GM18520 (cell line): ENCODE results near the gene KIF26B.

Experiments
- ATAC-seq: cut with Tn5 transposase; IDR thresholded peaks from one replicate; pipeline ENCODE4 v1.9.1; 2021; ENCODE audit not compliant: unreplicated experiment

The KIF26B gene

DNA sequence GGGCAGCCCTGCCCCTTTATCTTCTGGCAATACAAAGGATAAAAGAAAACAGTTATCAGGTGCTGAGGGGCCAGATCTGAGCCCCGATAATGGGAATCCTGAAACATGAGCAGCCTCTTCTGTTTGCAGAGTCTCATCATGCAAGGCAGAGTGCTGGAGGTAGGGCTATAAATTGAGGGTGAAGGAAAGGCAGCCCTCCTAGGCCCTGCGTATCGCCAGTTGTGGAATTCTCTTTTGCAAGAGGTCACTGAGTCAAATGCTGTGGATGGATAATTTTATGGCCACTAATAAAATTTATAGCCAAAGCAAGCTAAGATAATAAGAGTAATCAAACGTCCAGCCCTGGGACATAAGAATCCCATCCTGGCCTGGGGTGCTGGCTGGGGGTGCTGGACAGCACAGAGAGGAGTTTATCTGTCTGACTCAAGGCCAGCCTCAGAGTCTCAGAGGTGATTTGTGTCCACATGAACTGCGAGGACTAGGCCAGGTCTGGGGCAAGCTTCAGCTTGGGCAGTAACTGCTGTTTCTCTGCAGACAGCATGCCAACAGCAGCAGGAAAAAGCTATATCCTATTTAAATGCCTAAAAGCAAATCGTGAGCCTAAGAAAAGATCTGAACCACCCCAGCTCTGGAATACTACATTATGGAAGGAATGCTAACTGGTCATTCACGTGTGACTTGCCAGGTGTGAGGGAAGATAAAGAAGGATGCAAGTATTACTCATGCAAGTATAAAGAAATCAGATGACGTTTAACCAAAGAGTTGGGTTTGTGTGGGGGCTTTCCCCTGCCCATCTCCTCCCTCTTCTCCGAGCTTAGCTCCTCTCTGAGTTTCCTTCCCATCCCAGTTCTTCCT lies 254.8 kb downstream of the KIF26B start:
- ATAC-seq: no peak

DNA sequence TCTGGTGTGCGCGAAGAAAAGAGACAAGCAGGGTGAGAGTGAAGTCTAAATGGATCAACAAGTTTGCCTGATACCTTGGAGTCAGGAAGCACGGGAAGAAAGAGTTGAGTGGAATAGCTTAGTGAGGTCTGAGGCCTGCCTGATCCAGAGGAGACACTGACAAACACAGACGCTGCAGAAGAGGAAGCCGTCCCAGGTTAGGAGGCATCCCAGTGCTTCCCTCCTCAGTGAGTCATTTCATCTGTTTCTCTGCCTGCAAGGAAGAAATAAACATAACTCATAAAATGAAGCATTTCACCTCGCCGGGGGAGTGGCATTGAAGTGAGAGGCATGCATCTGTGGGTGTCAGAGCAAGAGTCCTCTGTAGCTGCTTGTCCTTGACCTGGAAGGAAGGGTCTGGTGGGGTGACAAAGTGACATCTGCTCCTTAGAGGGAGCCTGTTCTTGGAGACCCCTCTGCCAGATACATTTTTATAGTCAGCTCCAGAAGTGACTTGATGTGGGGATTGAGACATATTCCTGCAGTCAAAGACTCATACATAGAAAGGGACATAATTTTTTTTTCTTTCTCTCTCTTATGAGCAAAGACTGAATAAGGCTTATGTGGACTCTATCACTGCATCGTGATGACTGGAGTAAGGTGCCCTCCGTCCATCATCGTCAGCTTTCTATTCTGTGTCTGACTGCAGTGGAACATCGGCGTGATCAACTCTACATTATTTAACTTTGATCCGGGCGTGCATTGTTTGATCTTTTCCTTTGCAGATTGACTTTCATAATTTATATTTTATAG lies 256.7 kb downstream of the KIF26B start:
- no peak for ATAC-seq

DNA sequence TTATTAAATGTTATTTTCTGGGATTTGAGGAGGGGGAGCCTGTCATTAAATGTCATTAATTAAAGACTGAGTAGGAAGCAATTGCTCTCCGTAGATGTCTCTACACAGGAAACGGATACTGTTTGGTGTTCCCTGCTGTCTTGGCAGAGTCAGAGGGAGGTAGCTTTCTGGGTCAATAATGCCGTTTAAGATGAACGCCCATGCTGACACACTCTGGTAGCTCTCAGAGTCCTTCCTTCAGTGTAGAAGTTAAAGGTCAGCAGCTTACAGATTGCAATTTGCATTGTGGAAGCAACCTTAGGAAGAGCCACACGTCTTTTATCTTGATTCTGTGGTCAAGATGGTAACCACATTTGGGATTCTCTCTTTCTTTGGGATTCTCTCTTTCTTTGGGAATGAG lies 257.5 kb downstream of the KIF26B start:
- ATAC-seq: no peak

DNA sequence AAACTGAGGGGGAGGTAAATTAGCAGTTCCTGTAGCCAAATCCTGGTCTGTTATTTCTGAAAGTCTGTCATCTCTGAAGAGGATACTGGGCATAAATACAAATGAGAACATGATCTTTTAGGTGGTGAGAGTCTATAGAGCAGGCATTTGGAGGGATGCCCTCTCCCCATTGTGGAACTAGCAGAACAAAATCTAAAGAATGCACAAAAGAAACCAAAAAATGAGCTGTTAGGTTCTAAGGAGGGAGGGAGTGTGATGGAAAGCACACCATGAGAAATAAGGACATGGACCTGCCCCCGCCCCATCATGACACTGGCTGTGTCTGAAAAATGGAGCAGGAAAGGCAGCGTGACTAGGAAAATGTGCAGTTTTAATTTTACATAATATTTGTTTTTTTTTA lies 262.0 kb downstream of the KIF26B start:
- ATAC-seq: no peak

DNA sequence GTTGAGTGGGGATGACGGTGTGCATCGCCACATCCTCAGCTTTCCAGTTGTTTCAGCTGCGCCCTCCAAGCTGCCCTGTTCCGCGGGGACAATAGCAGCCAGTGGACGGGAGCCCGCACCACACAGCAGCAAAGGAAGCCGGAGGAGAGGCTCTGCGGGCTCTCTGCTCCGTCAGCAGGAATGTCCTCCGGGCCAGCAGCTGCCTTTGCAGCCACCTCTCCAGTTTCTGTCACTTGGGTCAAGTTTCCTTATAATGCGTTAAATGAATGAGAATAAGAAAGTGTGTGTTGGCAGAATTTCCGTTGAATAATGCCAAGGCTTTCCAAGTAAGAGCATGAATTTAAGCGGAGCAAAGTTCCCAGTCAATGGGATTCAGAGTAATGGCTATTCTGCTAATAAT lies 263.3 kb downstream of the KIF26B start:
- ATAC-seq: no peak

DNA sequence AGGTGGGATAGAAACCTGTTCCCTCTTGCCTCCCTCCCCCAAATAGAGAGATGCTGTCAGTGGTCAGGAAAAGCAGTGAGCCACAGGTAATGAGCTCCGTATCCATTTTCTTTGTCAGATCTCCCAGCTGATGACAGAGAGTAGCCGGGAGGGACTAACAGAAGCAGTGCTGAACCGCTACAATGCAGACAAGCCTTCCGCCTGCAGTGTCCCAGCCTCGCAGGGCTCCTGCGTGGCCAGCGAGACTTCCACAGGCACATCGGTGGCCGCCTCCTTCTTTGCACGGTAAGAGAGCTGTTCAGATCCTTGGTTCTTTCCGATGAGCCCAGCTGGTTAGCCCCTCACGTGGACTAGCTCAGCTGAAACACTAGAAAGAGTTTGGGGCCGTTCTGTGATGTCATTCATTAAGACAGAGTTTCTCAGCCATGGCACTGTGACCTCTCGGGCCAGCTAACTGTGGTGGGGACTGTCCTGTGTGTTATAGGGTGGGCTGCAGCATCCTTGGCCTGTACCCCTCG lies 264.7 kb downstream of the KIF26B start:
- ATAC-seq: no peak

DNA sequence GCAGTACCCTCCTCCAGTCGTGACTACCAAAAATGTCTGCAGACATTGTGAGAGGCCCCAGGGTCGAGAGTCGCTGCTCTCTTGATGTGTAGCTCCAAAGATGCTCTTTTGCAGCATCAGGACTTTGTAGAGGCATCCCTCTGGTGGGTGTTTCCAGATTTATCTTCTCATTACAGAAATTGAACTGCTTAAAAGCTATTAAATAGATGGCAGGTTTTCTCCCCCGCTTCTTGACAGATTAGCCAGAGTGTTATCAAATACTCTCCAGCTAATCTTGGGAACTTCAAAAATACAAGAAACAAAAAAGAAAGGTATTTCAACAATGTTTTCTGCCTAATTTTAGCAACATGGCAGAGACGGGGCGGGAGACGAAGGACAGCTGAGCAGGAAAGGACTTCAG lies 265.2 kb downstream of the KIF26B start:
- no peak for ATAC-seq

DNA sequence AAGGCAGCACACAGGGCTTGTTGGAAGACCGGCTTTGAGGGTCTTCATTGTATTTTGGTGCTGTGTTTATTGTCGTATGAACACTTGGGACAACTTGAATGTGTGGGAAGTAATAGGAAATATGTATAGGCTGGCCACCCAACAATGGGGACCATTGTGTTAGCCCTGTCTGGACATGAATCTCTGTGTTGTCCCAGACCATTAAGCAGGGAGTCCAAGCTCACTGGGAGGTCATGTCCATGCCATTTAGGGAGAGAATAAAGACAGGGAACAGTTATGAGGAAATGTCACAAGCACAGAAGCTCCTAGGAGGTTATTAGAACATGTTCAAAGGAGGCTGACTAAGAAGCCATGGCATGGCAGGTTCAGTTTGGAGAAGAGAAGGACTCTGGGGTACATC lies 266.1 kb downstream of the KIF26B start:
- no peak for ATAC-seq

DNA sequence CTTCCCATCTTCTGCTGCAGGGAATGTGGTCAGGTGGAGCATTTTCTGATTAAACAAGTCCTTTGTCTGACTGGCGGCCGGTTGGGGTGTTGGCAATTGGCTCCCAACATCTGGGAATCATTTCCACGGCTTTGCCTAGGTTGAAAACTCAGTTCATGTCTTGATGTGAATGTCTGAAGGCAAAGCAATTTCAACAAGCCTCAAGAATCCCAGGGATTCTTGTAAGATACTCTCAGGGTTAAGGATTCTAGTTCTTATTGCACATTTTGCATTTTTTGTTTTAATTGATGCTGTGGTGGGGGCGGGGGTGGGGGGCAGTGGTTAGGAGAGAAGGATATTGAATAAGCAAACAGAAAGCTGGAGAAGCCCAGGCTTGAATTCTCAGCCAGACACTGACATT lies 273.9 kb downstream of the KIF26B start:
- ATAC-seq: no peak

DNA sequence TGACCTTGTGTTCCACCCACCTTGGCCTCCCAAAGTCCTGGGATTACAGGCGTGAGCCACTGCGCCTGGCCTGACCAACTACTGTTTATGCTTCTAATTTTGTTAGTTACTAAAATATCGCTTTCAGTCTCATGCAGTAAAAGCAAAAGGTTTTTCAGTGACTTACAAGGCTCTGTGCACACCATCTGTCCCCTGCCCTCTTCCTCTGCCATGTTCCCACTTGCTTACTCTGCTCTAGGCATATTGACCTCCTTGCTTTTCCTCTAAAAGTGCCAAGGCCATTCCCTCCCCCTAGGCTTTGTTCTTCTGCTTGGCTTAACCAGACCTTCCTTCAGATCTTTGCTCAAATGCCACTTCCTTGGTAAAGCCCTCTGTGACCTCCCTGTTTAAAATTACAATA lies 276.9 kb downstream of the KIF26B start:
- no peak for ATAC-seq

DNA sequence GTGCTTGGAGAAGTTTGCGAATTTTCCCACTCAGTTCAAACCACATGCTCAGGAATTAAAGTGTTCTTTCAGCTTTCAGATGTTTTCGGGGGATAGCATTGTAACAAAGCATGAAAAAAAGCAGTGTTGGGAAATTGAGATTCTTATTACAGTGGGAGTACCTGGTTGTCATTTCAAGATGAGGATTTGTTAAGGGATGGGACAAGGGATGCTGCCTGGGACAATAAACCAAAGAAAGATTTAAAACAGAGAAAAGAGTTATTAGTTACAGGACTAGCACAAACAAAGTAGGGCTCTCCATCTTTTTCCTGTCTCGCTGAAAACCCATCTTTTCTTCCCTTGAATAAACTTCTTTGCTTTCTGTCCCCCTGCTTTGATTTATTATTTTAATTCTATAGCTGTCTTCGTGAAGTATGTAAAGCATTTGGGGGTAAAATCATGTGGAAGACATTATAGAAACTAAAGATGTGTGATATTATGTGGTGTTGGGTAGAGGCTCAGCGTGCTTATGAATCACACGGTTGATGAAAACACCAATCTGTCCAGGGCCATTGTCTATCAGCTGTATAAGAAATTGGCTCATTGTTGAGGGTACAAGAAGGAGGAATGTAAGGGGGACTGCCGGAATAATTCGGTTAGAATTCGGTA lies 277.6 kb downstream of the KIF26B start:
- no peak for ATAC-seq

DNA sequence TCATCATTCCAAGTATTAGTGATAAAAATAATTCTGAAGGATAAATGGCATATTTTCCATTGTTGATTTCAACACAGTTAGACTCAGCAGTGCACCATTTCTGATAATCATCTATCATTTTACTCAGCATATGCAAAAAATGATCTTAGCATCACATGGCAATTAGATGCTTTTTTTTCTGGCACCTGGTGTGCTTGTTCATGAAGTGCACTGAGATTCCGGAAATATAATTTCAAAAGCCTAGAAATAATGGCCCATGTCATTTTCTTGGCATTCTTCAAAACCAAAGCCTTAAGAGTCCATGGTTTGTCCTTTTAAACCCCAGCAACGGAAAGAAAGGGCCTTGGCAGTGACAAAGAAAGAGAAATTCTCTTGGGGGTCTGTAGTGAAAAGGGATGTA lies 278.8 kb downstream of the KIF26B start:
- no peak for ATAC-seq

DNA sequence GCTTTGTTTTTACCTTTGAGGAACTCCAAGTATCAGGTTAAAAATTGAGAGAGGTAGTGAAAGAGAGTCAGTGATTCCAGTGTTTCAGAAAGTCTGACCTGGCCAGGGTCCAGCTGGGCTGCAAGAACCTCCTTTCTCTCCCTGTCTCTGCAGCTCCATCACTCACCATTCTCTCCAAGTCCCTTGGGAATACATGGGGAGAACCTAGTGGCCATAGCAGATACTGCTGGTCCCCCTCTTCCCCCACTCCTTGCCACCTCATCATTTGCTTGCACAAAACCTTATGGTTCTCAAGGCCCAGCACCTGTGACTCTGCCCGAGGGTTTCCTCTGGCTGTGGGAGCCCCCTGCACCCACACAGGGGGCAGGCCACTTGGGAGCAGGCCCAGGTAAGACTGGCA lies 279.5 kb downstream of the KIF26B start:
- ATAC-seq: no peak

DNA sequence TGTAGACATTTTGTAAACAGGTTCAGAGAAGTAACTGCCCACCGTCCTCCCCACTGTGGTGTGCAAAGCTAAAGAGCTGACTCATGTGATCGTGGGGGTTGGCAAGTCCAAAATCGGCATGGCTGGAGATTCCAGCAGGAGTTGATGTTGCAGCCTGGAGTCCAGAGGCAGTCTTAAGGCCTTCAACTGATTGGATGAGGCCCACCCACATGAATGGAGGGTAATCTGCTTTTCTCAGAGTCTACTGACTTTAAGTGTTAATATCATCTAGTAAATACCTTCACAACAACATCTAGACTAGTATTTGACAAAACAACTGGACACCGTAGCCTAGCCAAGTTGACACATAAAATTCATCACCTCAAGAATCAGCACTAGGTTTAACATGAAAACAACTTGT lies 281.6 kb downstream of the KIF26B start:
- no peak for ATAC-seq

DNA sequence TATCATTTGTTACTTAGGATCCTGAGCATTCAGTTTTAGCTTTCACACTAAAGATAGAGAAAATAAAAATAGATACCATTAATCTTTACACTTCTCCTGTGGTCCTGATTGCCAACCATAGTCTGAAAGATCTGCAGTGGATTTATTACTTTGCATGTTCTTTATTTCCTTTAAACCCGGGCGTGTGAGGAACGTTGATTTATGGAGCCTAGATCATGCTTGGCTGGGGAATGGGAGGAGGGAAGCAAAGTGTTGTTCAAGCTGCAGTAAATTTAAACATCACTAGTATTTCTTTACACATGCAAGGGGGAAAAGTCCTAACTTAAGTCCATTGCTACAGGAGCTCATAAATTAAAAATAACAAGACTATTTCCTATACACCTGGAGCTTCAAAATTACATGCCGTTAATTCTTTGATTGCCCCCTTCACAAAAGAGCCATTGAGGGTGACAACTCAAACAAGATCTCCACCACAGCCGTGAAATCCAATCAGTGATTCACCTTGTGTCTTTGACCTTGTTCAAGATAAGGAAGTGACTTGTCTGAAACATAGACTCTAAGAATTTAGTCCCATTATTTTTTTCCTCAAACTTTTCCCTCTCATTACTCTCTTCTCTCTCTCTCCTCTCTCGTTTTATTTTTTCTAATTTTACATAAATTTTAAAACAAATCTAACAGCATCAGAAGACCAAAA lies 282.7 kb downstream of the KIF26B start:
- ATAC-seq: no peak

DNA sequence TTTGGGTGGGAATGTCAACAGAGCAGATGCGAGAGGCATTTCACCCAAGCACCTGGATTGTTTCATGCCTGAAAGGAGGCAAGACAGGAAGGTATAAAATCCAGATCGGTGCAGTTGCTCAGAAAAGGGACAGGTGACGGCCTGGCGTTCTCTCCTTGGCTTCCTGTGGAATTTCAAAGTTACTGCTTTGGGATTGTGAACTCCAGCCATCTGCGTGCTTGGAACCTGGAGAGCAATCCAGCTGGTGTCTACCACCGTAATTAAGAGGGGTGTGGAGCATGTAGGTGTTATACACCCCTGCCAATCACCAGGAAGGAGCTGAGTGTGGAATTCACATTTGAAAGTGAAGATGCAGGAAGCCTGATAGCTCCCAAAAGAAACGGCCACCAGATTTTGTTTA lies 286.1 kb downstream of the KIF26B start:
- ATAC-seq: no peak

DNA sequence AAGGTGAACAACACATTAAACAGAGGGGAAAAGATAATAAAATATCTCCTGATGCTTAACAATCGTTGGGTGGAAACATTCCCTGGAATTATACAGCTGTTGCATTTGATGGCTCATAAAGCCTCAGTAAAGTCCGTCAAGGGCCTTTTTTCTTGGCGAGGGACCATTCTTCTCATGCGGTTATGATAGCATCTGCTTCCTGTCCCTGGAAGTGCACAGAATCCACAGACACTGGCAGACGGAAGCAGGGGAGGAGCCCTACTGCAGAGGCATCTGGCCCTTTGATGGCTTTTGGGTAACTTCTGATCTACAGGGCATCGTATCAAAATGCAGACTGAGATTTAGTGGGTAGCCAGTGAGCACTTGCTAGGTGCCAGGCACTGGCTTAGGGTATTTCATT lies 286.9 kb downstream of the KIF26B start:
- no peak for ATAC-seq

DNA sequence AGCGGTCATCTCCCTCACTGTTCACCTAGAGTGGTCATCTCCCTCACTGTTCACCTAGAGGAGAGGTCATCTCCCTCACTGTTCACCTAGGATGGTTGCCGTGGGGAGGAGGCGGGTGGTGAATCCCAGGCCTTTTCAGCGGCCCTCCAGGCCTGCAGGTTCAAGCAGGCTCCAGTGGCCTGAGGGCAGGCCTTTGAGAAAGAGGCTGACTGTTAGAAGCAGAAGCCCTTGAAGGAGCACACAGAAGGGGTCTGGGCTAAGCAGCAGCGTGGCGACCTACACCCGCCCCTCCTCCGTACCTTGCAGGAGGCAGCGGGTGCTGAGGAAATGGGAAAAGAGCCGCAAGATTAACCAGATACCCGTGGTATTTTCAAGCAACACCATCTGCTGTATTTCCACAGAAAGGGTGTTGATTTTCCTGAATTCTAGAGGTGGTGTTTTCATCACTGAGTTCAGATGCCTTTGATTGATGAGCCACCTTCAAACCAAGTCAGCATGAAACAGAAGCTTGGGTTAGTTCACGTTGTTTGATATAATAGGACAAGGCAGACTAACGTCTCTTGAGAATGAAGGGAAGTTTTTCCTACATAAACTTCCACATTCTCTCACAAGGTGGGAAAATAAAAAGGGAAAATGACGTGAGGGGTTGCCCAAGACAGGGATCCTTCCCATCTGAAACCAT lies 289.5 kb downstream of the KIF26B start:
- ATAC-seq: no peak

DNA sequence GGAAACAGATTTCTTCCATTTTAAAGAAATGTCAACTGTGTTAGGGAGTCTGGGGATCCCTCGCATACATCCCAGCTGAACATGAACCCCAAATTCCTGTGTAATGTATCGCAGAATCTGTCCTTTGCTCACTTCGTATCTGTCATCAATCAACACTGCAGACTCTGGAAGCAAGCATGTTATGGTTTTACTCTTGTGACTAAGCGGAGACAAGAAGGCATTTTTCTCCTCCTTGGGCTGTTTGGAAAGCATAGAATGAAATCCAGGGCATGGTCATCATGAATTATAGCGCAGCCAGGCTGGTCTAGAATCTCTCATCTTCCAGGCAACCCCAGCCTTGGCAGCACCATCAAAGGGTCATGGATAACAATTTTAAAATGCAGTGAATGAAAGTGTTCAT lies 290.2 kb downstream of the KIF26B start:
- ATAC-seq: no peak

DNA sequence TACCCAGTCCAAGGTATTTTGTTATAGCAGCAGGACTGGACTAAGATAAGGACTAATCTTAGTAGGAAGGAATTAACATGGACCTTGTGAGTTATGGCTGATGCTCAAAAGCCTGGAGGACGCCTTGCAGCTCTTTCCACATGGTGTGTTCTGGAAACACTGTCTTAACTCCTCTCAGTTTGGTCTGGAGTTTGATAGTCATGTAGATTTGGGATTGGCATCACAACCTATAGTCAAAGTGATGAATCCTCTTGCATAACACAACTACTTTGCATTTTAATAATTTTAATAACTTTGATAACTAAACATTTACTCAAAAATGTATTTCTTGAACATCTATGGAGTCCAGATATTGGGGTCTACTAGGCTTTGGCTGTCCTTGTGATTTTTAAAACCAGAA lies 293.7 kb downstream of the KIF26B start:
- no peak for ATAC-seq
